Measurements from ENCODE around the gene SPTBN1. TPM values are rescaled to one million over a fixed set of nuclear protein-coding genes. Genes with fewer than 3 reads are reported as not detected.

SPTBN1 gene
- total RNA-seq, 2 donors from 2014 or later: 179 to 194 TPM

DNA sequence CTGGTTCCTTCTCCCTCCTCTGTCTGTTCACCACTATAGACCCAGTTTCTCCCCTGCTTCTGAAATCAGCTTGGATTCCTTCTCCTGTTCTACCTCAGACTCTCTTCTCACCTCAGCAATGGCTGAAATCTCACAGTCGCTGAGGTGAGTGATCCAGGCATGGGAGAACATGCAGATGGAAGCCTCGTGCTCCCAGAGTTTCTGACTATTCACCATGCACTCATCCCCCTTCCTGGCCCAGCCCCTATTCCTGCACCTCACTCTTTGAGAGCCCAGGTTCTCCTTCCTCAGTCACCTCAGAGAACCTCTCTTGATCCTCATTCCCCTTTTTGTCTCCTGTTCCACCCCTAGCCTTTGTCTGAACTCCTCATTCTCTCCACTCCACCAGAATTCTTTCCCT lies 78.5 kb downstream of the SPTBN1 start:
- Histone ChIP-seq H3K27me3 (ENCODE audit: control insufficient read depth, insufficient read depth, low read length, poor library complexity, severe bottlenecking) (no peaks in the 10 kb centered on the region), H3K36me3 (ENCODE audit: control insufficient read depth, insufficient read depth, low read length) (no peaks in the 10 kb centered on the region), H3K4me1 (ENCODE audit: control insufficient read depth, insufficient read depth, low read length) (peaks cover 4% of the 10 kb centered on the region), H3K4me3 (ENCODE audit: low read length) (no peak overlapping the region), H3K9ac (ENCODE audit: extremely low read depth, low read length, poor library complexity, severe bottlenecking) (no peak overlapping the region), H3K27ac (ENCODE audit: low read depth, low read length) (no peak overlapping the region), H3K9me3 (ENCODE audit: control insufficient read depth, low read length) (no peaks in the 10 kb centered on the region)
- no peaks in the 10 kb centered on the region for H3K27me3 Mint-ChIP-seq (ENCODE audit: insufficient read depth)
- no peak for DNase-seq
- H3K27ac Mint-ChIP-seq: peak overlapping the region; percentile 9
- H3K4me3 Mint-ChIP-seq: no peak overlapping the region
- TF ChIP-seq, protein P1, sequence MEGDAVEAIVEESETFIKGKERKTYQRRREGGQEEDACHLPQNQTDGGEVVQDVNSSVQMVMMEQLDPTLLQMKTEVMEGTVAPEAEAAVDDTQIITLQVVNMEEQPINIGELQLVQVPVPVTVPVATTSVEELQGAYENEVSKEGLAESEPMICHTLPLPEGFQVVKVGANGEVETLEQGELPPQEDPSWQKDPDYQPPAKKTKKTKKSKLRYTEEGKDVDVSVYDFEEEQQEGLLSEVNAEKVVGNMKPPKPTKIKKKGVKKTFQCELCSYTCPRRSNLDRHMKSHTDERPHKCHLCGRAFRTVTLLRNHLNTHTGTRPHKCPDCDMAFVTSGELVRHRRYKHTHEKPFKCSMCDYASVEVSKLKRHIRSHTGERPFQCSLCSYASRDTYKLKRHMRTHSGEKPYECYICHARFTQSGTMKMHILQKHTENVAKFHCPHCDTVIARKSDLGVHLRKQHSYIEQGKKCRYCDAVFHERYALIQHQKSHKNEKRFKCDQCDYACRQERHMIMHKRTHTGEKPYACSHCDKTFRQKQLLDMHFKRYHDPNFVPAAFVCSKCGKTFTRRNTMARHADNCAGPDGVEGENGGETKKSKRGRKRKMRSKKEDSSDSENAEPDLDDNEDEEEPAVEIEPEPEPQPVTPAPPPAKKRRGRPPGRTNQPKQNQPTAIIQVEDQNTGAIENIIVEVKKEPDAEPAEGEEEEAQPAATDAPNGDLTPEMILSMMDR (conservative IDR thresholded peaks at IDR 0.05): no peak
- H3K4me1 Mint-ChIP-seq: peaks cover 13% of the 10 kb centered on the region
- no peaks in the 10 kb centered on the region for H3K9me3 Mint-ChIP-seq
- H3K36me3 Mint-ChIP-seq (ENCODE audit: low read depth): peaks cover 6% of the 10 kb centered on the region
- WGBS, 2 experiments (ENCODE audit: insufficient coverage in 1 of 2, insufficient read length in 1 of 2): 90 to 100% methylated on average over 2 of the region's 2 CpGs

DNA sequence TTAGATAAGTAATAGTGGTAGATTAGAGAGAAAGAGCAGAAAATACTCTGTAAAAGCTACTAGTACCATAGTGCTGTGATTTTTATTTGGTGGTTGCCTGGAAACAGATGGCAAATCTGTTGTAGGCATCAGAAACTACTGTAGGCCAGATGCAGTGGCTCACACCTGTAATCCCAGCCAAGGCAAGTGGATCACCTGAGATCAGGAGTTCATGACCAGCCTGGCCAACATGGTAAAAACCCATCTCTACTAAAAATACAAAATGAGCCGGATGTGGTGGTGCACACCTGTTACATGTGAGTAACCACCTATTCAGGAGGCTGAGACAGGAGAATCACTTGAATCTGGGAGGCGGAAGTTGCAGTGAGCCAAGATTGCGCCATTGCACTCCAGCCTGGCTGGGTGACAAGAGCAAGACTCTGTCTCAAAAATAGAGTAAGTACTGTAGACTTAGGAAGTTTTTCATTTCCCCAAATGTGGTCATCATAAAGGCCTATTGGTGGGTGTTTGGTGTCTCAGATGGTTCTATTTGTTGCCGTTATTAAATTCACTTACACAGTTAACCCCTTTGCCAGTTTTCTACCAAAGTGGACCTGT lies 79.6 kb downstream of the SPTBN1 start:
- no peak overlapping the region for H3K27ac ChIP-seq (ENCODE audit: low read depth, low read length)
- H3K27me3 Mint-ChIP-seq (ENCODE audit: insufficient read depth): no peaks in the 10 kb centered on the region
- no peak overlapping the region for H3K4me3 Mint-ChIP-seq
- H3K9me3 ChIP-seq (ENCODE audit: control insufficient read depth, low read length): no peaks in the 10 kb centered on the region
- WGBS, 2 experiments (ENCODE audit: insufficient coverage in 1 of 2, insufficient read length in 1 of 2): 94 to 100% methylated on average over 2 to 4 of the region's 4 CpGs
- no peak overlapping the region for H3K4me3 ChIP-seq (ENCODE audit: low read length)
- H3K9ac ChIP-seq (ENCODE audit: extremely low read depth, low read length, poor library complexity, severe bottlenecking): no peak overlapping the region
- peaks cover 18% of the 10 kb centered on the region for H3K4me1 Mint-ChIP-seq
- H3K36me3 Mint-ChIP-seq (ENCODE audit: low read depth): peaks cover 4% of the 10 kb centered on the region
- TF ChIP-seq, protein P1 (conservative IDR thresholded peaks at IDR 0.05): no peak
- H3K27me3 ChIP-seq (ENCODE audit: control insufficient read depth, insufficient read depth, low read length, poor library complexity, severe bottlenecking): no peaks in the 10 kb centered on the region
- H3K4me1 ChIP-seq (ENCODE audit: control insufficient read depth, insufficient read depth, low read length): peaks cover 4% of the 10 kb centered on the region
- H3K36me3 ChIP-seq (ENCODE audit: control insufficient read depth, insufficient read depth, low read length): no peaks in the 10 kb centered on the region
- no peaks in the 10 kb centered on the region for H3K9me3 Mint-ChIP-seq
- H3K27ac Mint-ChIP-seq: no peak overlapping the region
- no peak for DNase-seq

DNA sequence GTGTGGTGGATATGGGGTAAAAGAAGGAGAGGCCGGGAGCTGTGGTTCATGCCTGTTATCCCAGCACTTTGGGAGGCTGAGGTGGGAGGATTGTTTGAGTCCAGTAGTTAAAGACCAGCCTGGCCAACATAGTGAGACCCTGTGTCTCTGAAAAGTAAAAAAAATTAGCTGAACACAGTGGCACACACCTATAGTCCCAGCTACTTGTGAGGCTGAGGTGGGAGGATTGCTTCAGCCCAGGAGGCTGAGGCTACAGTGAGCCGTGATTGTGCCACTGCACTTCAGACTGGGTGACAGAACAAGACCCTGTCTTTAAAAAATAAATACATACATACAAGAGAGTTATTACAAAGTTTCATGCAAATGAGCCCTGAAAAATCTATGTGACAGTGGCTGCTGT lies 80.6 kb downstream of the SPTBN1 start:
- TF ChIP-seq, protein P1 (conservative IDR thresholded peaks at IDR 0.05): no peak
- H3K9ac ChIP-seq (ENCODE audit: extremely low read depth, low read length, poor library complexity, severe bottlenecking): no peak overlapping the region
- no peak overlapping the region for H3K27ac Mint-ChIP-seq
- no peak for DNase-seq
- H3K9me3 Mint-ChIP-seq: no peaks in the 10 kb centered on the region
- peaks cover 4% of the 10 kb centered on the region for H3K4me1 ChIP-seq (ENCODE audit: control insufficient read depth, insufficient read depth, low read length)
- H3K36me3 ChIP-seq (ENCODE audit: control insufficient read depth, insufficient read depth, low read length): no peaks in the 10 kb centered on the region
- H3K4me1 Mint-ChIP-seq: peaks cover 18% of the 10 kb centered on the region
- peaks cover 3% of the 10 kb centered on the region for H3K36me3 Mint-ChIP-seq (ENCODE audit: low read depth)
- no peak overlapping the region for H3K4me3 ChIP-seq (ENCODE audit: low read length)
- H3K27ac ChIP-seq (ENCODE audit: low read depth, low read length): no peak overlapping the region
- no peak overlapping the region for H3K4me3 Mint-ChIP-seq
- no peaks in the 10 kb centered on the region for H3K9me3 ChIP-seq (ENCODE audit: control insufficient read depth, low read length)
- no peaks in the 10 kb centered on the region for H3K27me3 ChIP-seq (ENCODE audit: control insufficient read depth, insufficient read depth, low read length, poor library complexity, severe bottlenecking)
- no peaks in the 10 kb centered on the region for H3K27me3 Mint-ChIP-seq (ENCODE audit: insufficient read depth)
- 97 to 100% methylated on average over 1 to 2 of the region's 2 CpGs for WGBS, 2 experiments (ENCODE audit: insufficient coverage in 1 of 2, insufficient read length in 1 of 2)

Data from endodermal cell (in vitro differentiated cells).